Right atrium auricular region (tissue), 2 donors: Measurements from ENCODE around the gene GPX4. TPM values are rescaled to one million over a fixed set of nuclear protein-coding genes. Genes with fewer than 3 reads are reported as not detected.

ENCODE experiments used
- DNase-seq: peaks from one replicate; pipeline ENCODE4 v3.0.0-alpha.2; 2019; ENCODE audit warnings: low spot score
- H3K27ac ChIP-seq, 2 donors: fragments of 200-600 bp; sonication (generic); 1 replicate in 1 of 2; 2 replicates in 1 of 2; pipeline ENCODE4 v1.5.1; 2016 to 2019
- H3K27me3 ChIP-seq, 2 donors: fragments of 200-600 bp; sonication (generic); one replicate each; pipeline versions ENCODE4 v1.5.1 to v1.6.0; 2017 to 2019
- H3K36me3 ChIP-seq: fragments of 200-600 bp; sonication (generic); one replicate; pipeline ENCODE4 v1.5.1; 2016
- H3K4me1 ChIP-seq, 2 donors: fragments of 200-600 bp; sonication (generic); one replicate each; pipeline versions ENCODE4 v1.5.1 to v1.6.0; 2017 to 2019
- H3K4me3 ChIP-seq, 2 donors: fragments of 200-600 bp; sonication (generic); 1 replicate in 1 of 2; 2 replicates in 1 of 2; pipeline ENCODE4 v1.5.1; 2017 to 2019; ENCODE audit warnings: mild to moderate bottlenecking in 1 of 2, moderate library complexity in 1 of 2
- H3K9me3 ChIP-seq, 2 donors: fragments of 200-600 bp; sonication (generic); one replicate each; pipeline ENCODE4 v1.5.1; 2019
- CTCF ChIP-seq, 2 donors: fragments of 200-600 bp; sonication (generic); IDR thresholded peaks; one replicate each; pipeline ENCODE4 v1.5.1; 2019; ENCODE audit warnings: antibody characterized with exemption in 2 of 2
- total RNA-seq, 2 donors: library from RNA; depleted of rRNA; stranded (reverse); fragments of >200 nt; gene quantifications; one replicate each; pipeline ENCODE4 v1.1.0, GENCODE V29; 2016

The GPX4 gene
- total RNA-seq, 2 donors from 2014 or later, result 404 to 529 TPM

GRCh38 chr19:1072371-1073015 lies 31.3 kb upstream of the GPX4 start:
- Histone ChIP-seq H3K27me3 (peaks cover 5 to 6% of the 10 kb centered on the region in 2 donors), H3K27ac (no peak overlapping the region), H3K36me3 (no peaks in the 10 kb centered on the region), H3K4me1 (peaks cover 0 to 16% of the 10 kb centered on the region in 2 donors), H3K9me3 (no peaks in the 10 kb centered on the region), H3K4me3 (no peak overlapping the region)
- TF ChIP-seq CTCF (IDR thresholded peaks at IDR 0.05), result no peak
- no peak for DNase-seq

- Histone ChIP-seq H3K9me3 (no peaks in the 10 kb centered on the region), H3K27ac (no peak overlapping the region), H3K27me3 (peaks cover 4 to 5% of the 10 kb centered on the region in 2 donors), H3K36me3 (no peaks in the 10 kb centered on the region), H3K4me1 (peaks cover 0 to 14% of the 10 kb centered on the region in 2 donors), H3K4me3 (no peak overlapping the region)
- TF ChIP-seq CTCF (IDR thresholded peaks at IDR 0.05), result no peak
- no peak for DNase-seq
These were observed 30.5 kb upstream of the GPX4 start for GRCh38 chr19:1073063-1073955.

GRCh38 chr19:1073956-1074517 lies 29.8 kb upstream of the GPX4 start:
- H3K36me3 ChIP-seq, result no peaks in the 10 kb centered on the region
- no peak for DNase-seq
- H3K9me3 ChIP-seq, result no peaks in the 10 kb centered on the region
- H3K4me1 ChIP-seq, result peaks cover 0 to 12% of the 10 kb centered on the region in 2 donors
- H3K27me3 ChIP-seq, result peaks cover 4 to 5% of the 10 kb centered on the region in 2 donors
- H3K27ac ChIP-seq, result no peak overlapping the region
- no peak for TF ChIP-seq CTCF (IDR thresholded peaks at IDR 0.05)
- peak overlapping the region in 1 of 2 donors; percentile 17 for H3K4me3 ChIP-seq

- peak; percentile 68 for DNase-seq
- no peak for TF ChIP-seq CTCF (IDR thresholded peaks at IDR 0.05)
- Histone ChIP-seq H3K27ac (no peak overlapping the region), H3K9me3 (no peaks in the 10 kb centered on the region), H3K27me3 (peaks cover 0 to 4% of the 10 kb centered on the region in 2 donors), H3K4me3 (peak overlapping the region in 1 of 2 donors; percentile 17), H3K4me1 (peaks cover 0 to 6% of the 10 kb centered on the region in 2 donors), H3K36me3 (no peaks in the 10 kb centered on the region)
These were observed 29.1 kb upstream of the GPX4 start for GRCh38 chr19:1074544-1075283.

- Histone ChIP-seq H3K9me3 (no peaks in the 10 kb centered on the region), H3K27ac (no peak overlapping the region), H3K4me3 (no peak overlapping the region), H3K36me3 (no peaks in the 10 kb centered on the region), H3K4me1 (peaks cover 0 to 6% of the 10 kb centered on the region in 2 donors), H3K27me3 (no peaks in the 10 kb centered on the region)
- DNase-seq, result no peak
- no peak for TF ChIP-seq CTCF (IDR thresholded peaks at IDR 0.05)
These were observed 27.8 kb upstream of the GPX4 start for GRCh38 chr19:1076046-1076386.
